ENCODE data around the gene GNAI2.

GRCh38 chr3:50237133-50237651 is 1.2 kb downstream of the GNAI2 start:
- TF ChIP-seq CTCF (IDR thresholded peaks at IDR 0.05) (no peak), POLR2A (IDR thresholded peaks at IDR 0.05) (no peak)
